HEK293T (cell line): Measurements from ENCODE around the gene SPATA21.

Experiments used
- CTCF ChIA-PET: fragments of 350-600 bp; formaldehyde crosslinking; extraction: SDS; loops from one replicate; lab custom pipeline; 2021; ENCODE audit warnings: antibody characterized with exemption, inconsistent platforms; lab: Yijun Ruan, JAX
- POLR2A ChIA-PET: fragments of 350-600 bp; formaldehyde crosslinking; extraction: SDS; loops from one replicate; lab custom pipeline; 2020; ENCODE audit warnings: antibody characterized with exemption, inconsistent platforms; lab: Yijun Ruan, JAX
- DNase-seq: peaks from one replicate; pipeline ENCODE4 v3.0.0; 2012; ENCODE audit warnings: mixed read lengths; ENCODE audit errors: extremely low spot score
- ARNT ChIP-seq: fragments of 450-650 bp; IDR thresholded peaks from 2 replicates; pipeline ENCODE4 v1.6.1; 2017; ENCODE audit warnings: mild to moderate bottlenecking
- BHLHE40 ChIP-seq: fragments of 450-650 bp; IDR thresholded peaks from 2 replicates; pipeline ENCODE4 v1.6.1; 2016; ENCODE audit warnings: mild to moderate bottlenecking, moderate library complexity, borderline replicate concordance
- CTBP1 ChIP-seq: fragments of 450-650 bp; IDR thresholded peaks from 2 replicates; pipeline ENCODE4 v1.6.1; 2016; ENCODE audit warnings: borderline replicate concordance
- ELF4 ChIP-seq: fragments of 450-650 bp; IDR thresholded peaks from 2 replicates; pipeline ENCODE4 v1.6.1; 2017; ENCODE audit warnings: antibody characterized with exemption
- FOXA1 ChIP-seq: fragments of 450-650 bp; IDR thresholded peaks from 2 replicates; pipeline ENCODE4 v1.6.1; 2016; ENCODE audit warnings: mild to moderate bottlenecking
- FOXK2 ChIP-seq: fragments of 450-650 bp; IDR thresholded peaks from 2 replicates; pipeline ENCODE4 v1.6.1; 2016; ENCODE audit warnings: mild to moderate bottlenecking
- FOXM1 ChIP-seq: fragments of 450-650 bp; IDR thresholded peaks from 2 replicates; pipeline ENCODE4 v1.6.1; 2017; ENCODE audit warnings: mild to moderate bottlenecking, borderline replicate concordance
- HDGF ChIP-seq: fragments of 450-650 bp; IDR thresholded peaks from 2 replicates; pipeline ENCODE4 v1.6.1; 2017; ENCODE audit warnings: antibody characterized with exemption, borderline replicate concordance
- L3MBTL2 ChIP-seq: fragments of 450-650 bp; conservative IDR thresholded peaks from 2 replicates; pipeline ENCODE4 v1.6.1; 2016; ENCODE audit warnings: mild to moderate bottlenecking
- LEF1 ChIP-seq: fragments of 450-650 bp; IDR thresholded peaks from 2 replicates; pipeline ENCODE4 v1.6.1; 2017; ENCODE audit warnings: mild to moderate bottlenecking, borderline replicate concordance
- NFRKB ChIP-seq: fragments of 450-650 bp; IDR thresholded peaks from 2 replicates; pipeline ENCODE4 v1.6.1; 2016; ENCODE audit warnings: mild to moderate bottlenecking, moderate library complexity
- PKNOX1 ChIP-seq: fragments of 450-650 bp; IDR thresholded peaks from 2 replicates; pipeline ENCODE4 v1.6.1; 2016
- SP1 ChIP-seq: fragments of 450-650 bp; IDR thresholded peaks from 2 replicates; pipeline ENCODE4 v1.6.1; 2017
- SUZ12 ChIP-seq: fragments of 450-650 bp; IDR thresholded peaks from 2 replicates; pipeline ENCODE4 v1.6.1; 2016; ENCODE audit warnings: mild to moderate bottlenecking
- TARDBP ChIP-seq: fragments of 450-650 bp; IDR thresholded peaks from 2 replicates; pipeline ENCODE4 v1.6.1; 2016
- ZNF384 ChIP-seq: fragments of 450-650 bp; IDR thresholded peaks from 2 replicates; pipeline ENCODE4 v1.6.1; 2016

Gene SPATA21

GRCh38 chr1:16405441-16405840, 31.8 kb downstream of the SPATA21 start:
- CTCF ChIA-PET, result interaction anchor here (0.7 kb wide), 1 partner anchor 1277 kb away, joined by 3 read pairs; no protein-coding TSS in a partner anchor
- DNase-seq, result no peak
- POLR2A ChIA-PET, result no interaction called here
- TF ChIP-seq BHLHE40 (no peak), ARNT (no peak), FOXA1 (no peak), ELF4 (no peak), PKNOX1 (no peak), ZNF384 (no peak), CTBP1 (no peak), SP1 (no peak), FOXM1 (no peak), TARDBP (no peak), FOXK2 (no peak), NFRKB (no peak), SUZ12 (no peak), L3MBTL2 (no peak), LEF1 (no peak), HDGF (no peak)

- CTCF ChIA-PET, result no interaction called here
- POLR2A ChIA-PET, result interaction anchor here (1.0 kb wide), 1 partner anchor 8 kb away, joined by 4 read pairs; no protein-coding TSS in a partner anchor
- no peak for DNase-seq
- TF ChIP-seq BHLHE40 (no peak), NFRKB (no peak), FOXM1 (no peak), ZNF384 (no peak), FOXK2 (no peak), SUZ12 (no peak), LEF1 (no peak), PKNOX1 (no peak), FOXA1 (no peak), HDGF (no peak), TARDBP (no peak), CTBP1 (no peak), ELF4 (no peak), L3MBTL2 (no peak)
Measured at GRCh38 chr1:16402742-16403141, 34.5 kb downstream of the SPATA21 start.

- CTCF ChIA-PET, result no interaction called here
- TF ChIP-seq FOXA1 (no peak), NFRKB (no peak), SUZ12 (no peak), ELF4 (no peak), PKNOX1 (no peak), TARDBP (no peak), LEF1 (no peak), CTBP1 (no peak), ARNT (no peak), BHLHE40 (no peak), ZNF384 (no peak), SP1 (no peak), FOXK2 (no peak)
- POLR2A ChIA-PET, result no interaction called here
- DNase-seq, result no peak
Measured at GRCh38 chr1:16398371-16398953, 38.8 kb downstream of the SPATA21 start.

- DNase-seq, result no peak
- ChIA-PET POLR2A (interaction anchor here (1.5 kb wide), 1 partner anchor 43 kb away, joined by 4 read pairs; the partner anchor contains the start of gene NECAP2), CTCF (no interaction called here)
- TF ChIP-seq ARNT, result no peak
- TF ChIP-seq CTBP1, result no peak
- no peak for TF ChIP-seq L3MBTL2
Measured at GRCh38 chr1:16397120-16397519, 40.1 kb downstream of the SPATA21 start.

- ChIA-PET POLR2A (interaction anchor here (1.5 kb wide), 1 partner anchor 44 kb away, joined by 4 read pairs; the partner anchor contains the start of gene NECAP2), CTCF (no interaction called here)
- DNase-seq, result no peak
- TF ChIP-seq TARDBP (no peak), ZNF384 (no peak), NFRKB (no peak)
Measured at GRCh38 chr1:16396591-16396990, 40.6 kb downstream of the SPATA21 start.

- TF ChIP-seq PKNOX1 (no peak), L3MBTL2 (no peak), NFRKB (no peak), CTBP1 (no peak), LEF1 (no peak), FOXM1 (no peak), SUZ12 (no peak), ELF4 (no peak), FOXK2 (no peak), FOXA1 (no peak)
- no peak for DNase-seq
- ChIA-PET CTCF (no interaction called here), POLR2A (interaction anchor here (1.4 kb wide), 1 partner anchor 8 kb away, joined by 4 read pairs; no protein-coding TSS in a partner anchor)
Measured at GRCh38 chr1:16394977-16395376, 42.2 kb downstream of the SPATA21 start.
